HL-60 (cell line): ENCODE data around the gene MUC21.

Experiments
- DNase-seq, 2 experiments: peaks; one replicate each; pipeline ENCODE4 v3.0.0-alpha.2; 2010 to 2020; ENCODE audit warnings: low read depth in 1 of 2, low spot score in 1 of 2
- H3K27ac ChIP-seq: fragments of 250-450 bp; sonication (Bioruptor Pico); replicated peaks from 2 replicates; pipeline ENCODE4 v1.5.1; 2020; ENCODE audit warnings: mild to moderate bottlenecking, moderate library complexity
- H3K27me3 ChIP-seq: fragments of 250-450 bp; sonication (Bioruptor Pico); 2 replicates; pipeline ENCODE4 v1.5.1; 2021; ENCODE audit warnings: mild to moderate bottlenecking, moderate library complexity; ENCODE audit not compliant: insufficient read depth, poor library complexity, severe bottlenecking
- H3K4me3 ChIP-seq: replicated peaks from 2 replicates; pipeline ENCODE4 v1.5.1; 2011; ENCODE audit warnings: mild to moderate bottlenecking, control low read depth, low read length; ENCODE audit not compliant: insufficient read depth
- GABPA ChIP-seq: IDR thresholded peaks from 2 replicates; pipeline ENCODE4 v1.6.1; 2012; ENCODE audit warnings: low read depth
- POLR2AphosphoS5 ChIP-seq: IDR thresholded peaks from 2 replicates; pipeline ENCODE4 v1.6.1; 2012; ENCODE audit warnings: low read depth
- REST ChIP-seq: IDR thresholded peaks from 2 replicates; pipeline ENCODE4 v1.6.1; 2012; ENCODE audit warnings: low read depth; ENCODE audit not compliant: insufficient replicate concordance
- SPI1 ChIP-seq: IDR thresholded peaks from 2 replicates; pipeline ENCODE4 v1.6.1; 2012; ENCODE audit warnings: low read depth, mild to moderate bottlenecking, borderline replicate concordance
- TF ChIP-seq, protein P1 (sequence below): IDR thresholded peaks from one replicate; pipeline ENCODE4 v1.5.1; 2011; ENCODE audit warnings: low read length, control low read depth, inconsistent platforms; ENCODE audit not compliant: insufficient read depth

MUC21 gene

DNA sequence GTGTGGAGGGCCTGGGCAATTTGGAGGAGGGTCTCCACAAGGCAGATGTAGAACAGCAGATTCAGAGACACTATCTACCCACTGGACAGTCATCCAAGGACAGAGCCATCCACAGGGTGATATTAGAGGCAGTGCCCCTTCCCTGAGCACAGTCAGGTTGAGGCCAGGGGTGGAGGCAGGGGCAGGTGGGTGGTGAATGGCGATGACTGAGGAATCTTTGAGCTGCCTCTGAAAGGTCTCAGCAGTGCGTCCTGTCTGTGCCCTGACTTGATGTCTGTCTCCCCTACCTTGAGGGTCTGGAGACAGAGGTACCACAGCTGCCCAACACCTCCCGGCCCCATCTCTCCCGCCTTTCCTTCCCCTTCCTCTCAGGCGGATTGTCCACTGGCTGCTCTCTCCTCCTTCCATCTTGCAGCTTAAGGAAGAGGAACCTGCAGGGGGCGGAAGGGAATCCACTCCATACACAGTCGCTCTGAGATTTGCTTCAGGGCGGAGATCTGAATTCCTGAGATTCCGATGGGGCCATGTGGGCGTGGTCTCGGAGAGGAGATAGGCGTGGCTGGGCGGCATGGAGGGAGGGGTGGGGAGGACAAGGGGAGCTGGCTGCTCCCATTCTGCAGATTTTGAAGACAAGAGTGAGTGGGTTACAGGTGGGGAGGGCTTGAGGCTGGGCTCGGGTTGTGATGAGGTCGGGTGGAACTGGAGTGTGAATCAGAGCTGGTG is 41.0 kb upstream of the MUC21 start:
- TF ChIP-seq POLR2AphosphoS5 (no peak), REST (no peak), SPI1 (no peak), GABPA (no peak)
- TF ChIP-seq, protein P1, sequence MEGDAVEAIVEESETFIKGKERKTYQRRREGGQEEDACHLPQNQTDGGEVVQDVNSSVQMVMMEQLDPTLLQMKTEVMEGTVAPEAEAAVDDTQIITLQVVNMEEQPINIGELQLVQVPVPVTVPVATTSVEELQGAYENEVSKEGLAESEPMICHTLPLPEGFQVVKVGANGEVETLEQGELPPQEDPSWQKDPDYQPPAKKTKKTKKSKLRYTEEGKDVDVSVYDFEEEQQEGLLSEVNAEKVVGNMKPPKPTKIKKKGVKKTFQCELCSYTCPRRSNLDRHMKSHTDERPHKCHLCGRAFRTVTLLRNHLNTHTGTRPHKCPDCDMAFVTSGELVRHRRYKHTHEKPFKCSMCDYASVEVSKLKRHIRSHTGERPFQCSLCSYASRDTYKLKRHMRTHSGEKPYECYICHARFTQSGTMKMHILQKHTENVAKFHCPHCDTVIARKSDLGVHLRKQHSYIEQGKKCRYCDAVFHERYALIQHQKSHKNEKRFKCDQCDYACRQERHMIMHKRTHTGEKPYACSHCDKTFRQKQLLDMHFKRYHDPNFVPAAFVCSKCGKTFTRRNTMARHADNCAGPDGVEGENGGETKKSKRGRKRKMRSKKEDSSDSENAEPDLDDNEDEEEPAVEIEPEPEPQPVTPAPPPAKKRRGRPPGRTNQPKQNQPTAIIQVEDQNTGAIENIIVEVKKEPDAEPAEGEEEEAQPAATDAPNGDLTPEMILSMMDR, result no peak
- DNase-seq, result peak in 1 of 2 experiments; percentile 12
- H3K27me3 ChIP-seq, result peaks cover 27% of the 10 kb centered on the region
- no peak overlapping the region for H3K27ac ChIP-seq
- no peak overlapping the region for H3K4me3 ChIP-seq

DNA sequence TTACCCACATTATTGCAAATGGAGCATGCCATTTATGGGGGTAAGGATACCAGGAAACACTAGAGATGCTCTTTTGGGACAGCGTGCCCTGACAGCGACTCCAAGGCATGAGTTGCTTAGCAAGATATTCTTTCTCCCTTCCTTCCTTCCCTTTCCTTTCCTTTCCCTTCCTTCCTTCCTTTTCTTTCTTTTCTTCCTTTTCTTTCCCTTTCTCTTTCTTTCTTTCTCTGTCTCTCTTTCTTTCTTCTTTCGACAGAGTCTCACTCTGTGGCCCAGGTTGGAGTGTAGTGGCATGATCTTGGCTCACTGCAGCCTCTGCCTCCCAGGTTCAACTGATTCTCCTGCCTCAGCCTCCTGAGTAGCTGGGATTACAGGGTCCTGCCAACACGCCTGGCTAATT is 39.5 kb upstream of the MUC21 start:
- no peak for DNase-seq
- no peak for TF ChIP-seq SPI1
- TF ChIP-seq, protein P1, result no peak
- TF ChIP-seq POLR2AphosphoS5, result no peak
- no peak for TF ChIP-seq GABPA
- TF ChIP-seq REST, result no peak
- H3K27me3 ChIP-seq, result peaks cover 32% of the 10 kb centered on the region
- H3K27ac ChIP-seq, result no peak overlapping the region
- H3K4me3 ChIP-seq, result no peak overlapping the region

- no peak for DNase-seq
- Histone ChIP-seq H3K27ac (no peak overlapping the region), H3K27me3 (peaks cover 32% of the 10 kb centered on the region), H3K4me3 (no peak overlapping the region)
- TF ChIP-seq, protein P1, result no peak
- TF ChIP-seq SPI1 (no peak), GABPA (no peak), POLR2AphosphoS5 (no peak), REST (no peak)
Observed at GRCh38 chr6:30945281-30945680, 38.2 kb upstream of the MUC21 start.
